GM18861 (cell line): ENCODE measurements around the gene MIAT.
"Not testable (repeated sequence)": the region's sequence is repeated elsewhere in the genome, so short reads cannot be mapped to it uniquely, and the experiment has no call there.

Experiments used
- ATAC-seq: cut with Tn5 transposase; IDR thresholded peaks from one replicate; pipeline ENCODE4 v1.9.1; 2021; ENCODE audit not compliant: unreplicated experiment

Gene MIAT

GRCh38 chr22:26692215-26692614, 34.8 kb downstream of the MIAT start:
- no peak for ATAC-seq

GRCh38 chr22:26697151-26697550, 39.8 kb downstream of the MIAT start:
- no peak for ATAC-seq

- no peak for ATAC-seq
These were observed 43.1 kb downstream of the MIAT start for GRCh38 chr22:26700462-26700861.

- no peak for ATAC-seq
These were observed 43.5 kb downstream of the MIAT start for GRCh38 chr22:26700886-26701285.

GRCh38 chr22:26701323-26701722, 43.9 kb downstream of the MIAT start:
- no peak for ATAC-seq

- ATAC-seq, result no peak
These were observed 45.8 kb downstream of the MIAT start for GRCh38 chr22:26702906-26703830.

- ATAC-seq, result not testable (repeated sequence)
These were observed 48.0 kb downstream of the MIAT start for GRCh38 chr22:26705379-26705778.

GRCh38 chr22:26707090-26707489, 49.7 kb downstream of the MIAT start:
- no peak for ATAC-seq

GRCh38 chr22:26707581-26707980, 50.2 kb downstream of the MIAT start:
- ATAC-seq, result no peak

- ATAC-seq, result no peak
These were observed 51.0 kb downstream of the MIAT start for GRCh38 chr22:26708256-26709009.

- no peak for ATAC-seq
These were observed 52.4 kb downstream of the MIAT start for GRCh38 chr22:26709617-26710390.

GRCh38 chr22:26711205-26711963, 54.0 kb downstream of the MIAT start:
- no peak for ATAC-seq

GRCh38 chr22:26712158-26712557, 54.8 kb downstream of the MIAT start:
- no peak for ATAC-seq

GRCh38 chr22:26713823-26714449, 56.5 kb downstream of the MIAT start:
- ATAC-seq, result no peak

- no peak for ATAC-seq
These were observed 57.6 kb downstream of the MIAT start for GRCh38 chr22:26714971-26715370.

- ATAC-seq, result no peak
These were observed 58.1 kb downstream of the MIAT start for GRCh38 chr22:26715392-26715936.

GRCh38 chr22:26718488-26718887, 61.1 kb downstream of the MIAT start:
- ATAC-seq, result no peak

GRCh38 chr22:26718905-26719304, 61.5 kb downstream of the MIAT start:
- ATAC-seq, result no peak

GRCh38 chr22:26722159-26722558, 64.8 kb downstream of the MIAT start:
- no peak for ATAC-seq

GRCh38 chr22:26724414-26724813, 67.0 kb downstream of the MIAT start:
- ATAC-seq, result no peak
